Activated CD4-positive, alpha-beta T cell treated with anti-CD3 and anti-CD28 coated beads for 24 hours (primary cell): ENCODE results near the gene SNED1.
"Not testable (repeated sequence)": the region's sequence is repeated elsewhere in the genome, so short reads cannot be mapped to it uniquely, and the experiment has no call there.

Source experiments
- DNase-seq, 2 donors: peaks; one replicate each; pipeline ENCODE4 v3.0.0-alpha.2; 2020; ENCODE audit warnings: low read depth in 2 of 2

The SNED1 gene

GRCh38 chr2:240972636-240973521 is 25.5 kb upstream of the SNED1 start:
- no peak for DNase-seq

DNA sequence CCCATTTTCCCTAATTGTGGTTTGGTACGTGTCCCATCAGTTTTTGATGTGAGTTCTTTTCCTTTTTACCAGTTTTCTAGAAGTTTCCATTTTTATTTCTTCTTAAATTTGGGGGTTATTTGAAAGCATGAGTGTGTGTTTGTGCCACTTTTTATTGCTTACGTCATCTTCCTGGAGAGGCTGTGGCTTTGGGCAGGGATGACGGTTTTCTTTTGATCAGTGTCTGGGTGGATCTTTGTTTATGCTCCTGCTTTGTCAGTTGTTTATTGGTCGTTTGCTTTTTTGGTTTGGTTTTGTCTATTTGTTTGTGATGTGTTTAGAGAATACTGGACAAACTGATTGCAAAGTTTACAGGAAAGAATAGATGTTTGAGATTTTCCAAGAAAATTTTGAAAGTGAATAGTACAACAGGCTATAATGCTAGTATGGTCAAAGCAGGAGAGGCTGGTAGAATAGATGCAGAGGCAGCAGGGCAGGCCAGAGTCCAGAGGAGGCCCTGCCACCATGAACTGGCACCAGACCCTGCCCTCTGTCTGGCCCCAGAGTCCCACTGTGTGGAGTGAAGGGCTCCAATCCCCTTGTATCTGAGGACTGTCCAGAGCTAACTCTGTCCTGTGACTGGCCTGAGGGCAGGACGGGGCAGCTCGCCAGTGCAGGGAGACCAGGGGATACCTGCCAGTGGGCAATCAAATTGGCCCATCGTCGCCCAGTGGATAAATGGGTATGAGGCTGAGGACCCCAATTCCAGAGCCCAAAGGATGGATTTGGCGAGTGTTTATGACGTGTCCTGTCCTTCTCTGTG is 23.4 kb upstream of the SNED1 start:
- no peak for DNase-seq

DNA sequence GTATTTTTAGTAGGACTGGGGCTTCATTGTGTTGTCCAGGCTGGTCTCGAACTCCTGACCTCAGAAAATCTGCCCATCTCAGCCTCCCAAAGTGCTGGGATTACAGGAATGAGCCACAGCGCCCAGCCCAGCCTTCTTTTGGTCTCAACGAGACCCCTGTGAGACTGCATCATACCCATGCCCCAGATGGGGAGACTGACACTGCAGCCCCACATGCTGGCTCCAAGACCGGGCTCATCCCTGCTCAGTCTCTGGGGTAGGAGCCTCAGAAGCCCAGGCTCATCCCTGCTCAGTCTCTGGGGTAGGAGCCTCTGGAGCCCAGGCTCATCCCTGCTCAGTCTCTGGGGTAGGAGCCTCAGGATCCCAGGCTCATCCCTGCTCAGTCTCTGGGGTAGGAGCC is 22.5 kb upstream of the SNED1 start:
- not testable (repeated sequence) for DNase-seq

- DNase-seq: no peak
Observed at GRCh38 chr2:240981280-240981679, 17.1 kb upstream of the SNED1 start.

- DNase-seq: no peak
Observed at GRCh38 chr2:240981871-240982800, 16.3 kb upstream of the SNED1 start.

DNA sequence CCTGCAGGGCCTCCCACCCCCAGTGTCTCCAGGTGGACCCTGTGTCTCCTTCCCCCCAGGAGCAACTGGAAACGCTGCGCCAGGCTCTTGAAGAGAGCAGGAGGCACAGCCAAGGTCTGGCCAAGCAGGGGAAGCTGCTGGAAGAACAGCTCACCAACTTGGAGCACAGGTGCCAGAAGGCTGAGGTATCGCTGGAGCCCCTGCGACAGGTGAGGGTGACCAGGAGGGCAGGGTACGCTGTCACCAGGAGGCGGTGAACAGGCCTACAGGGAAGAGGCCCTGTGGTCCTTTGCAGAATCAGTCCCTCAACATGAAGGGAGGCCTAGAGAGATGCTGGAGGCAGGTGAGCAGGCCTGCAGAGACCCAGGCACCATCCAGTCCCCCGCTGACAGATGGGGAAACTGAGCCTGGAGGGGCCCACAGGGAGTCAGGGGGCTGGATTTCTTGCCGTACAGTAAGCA is 15.6 kb upstream of the SNED1 start:
- no peak for DNase-seq

- peak; percentile 17 for DNase-seq
Observed at GRCh38 chr2:240983361-240983995, 14.9 kb upstream of the SNED1 start.

DNA sequence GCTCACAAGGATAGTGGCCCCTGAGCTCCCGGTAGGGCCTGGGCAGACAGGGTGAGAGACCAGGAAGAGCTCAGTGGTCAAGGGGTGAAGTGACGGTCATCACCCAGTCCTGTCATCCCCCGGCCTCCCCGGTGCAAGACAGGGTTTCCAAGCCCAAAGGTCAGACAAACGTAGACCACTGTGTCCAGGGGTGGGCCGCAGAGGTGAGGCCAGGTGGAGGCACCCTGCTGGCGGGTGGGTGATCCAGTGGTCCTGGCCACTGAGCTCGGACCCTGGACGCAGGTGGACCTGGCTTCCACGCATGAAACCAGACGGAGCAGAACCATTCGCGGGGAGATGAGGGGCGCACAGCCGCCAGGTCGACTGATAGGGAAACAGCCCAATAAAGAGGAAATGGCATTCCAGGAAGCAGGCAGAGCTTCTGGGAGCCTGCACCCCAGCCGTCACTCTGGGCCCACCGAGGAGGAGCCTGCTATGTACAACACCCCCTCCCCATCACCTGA is 14.4 kb upstream of the SNED1 start:
- no peak for DNase-seq

GRCh38 chr2:240985881-240986786 is 12.3 kb upstream of the SNED1 start:
- DNase-seq: no peak

- DNase-seq: no peak
Observed at GRCh38 chr2:240986787-240987411, 11.5 kb upstream of the SNED1 start.

DNA sequence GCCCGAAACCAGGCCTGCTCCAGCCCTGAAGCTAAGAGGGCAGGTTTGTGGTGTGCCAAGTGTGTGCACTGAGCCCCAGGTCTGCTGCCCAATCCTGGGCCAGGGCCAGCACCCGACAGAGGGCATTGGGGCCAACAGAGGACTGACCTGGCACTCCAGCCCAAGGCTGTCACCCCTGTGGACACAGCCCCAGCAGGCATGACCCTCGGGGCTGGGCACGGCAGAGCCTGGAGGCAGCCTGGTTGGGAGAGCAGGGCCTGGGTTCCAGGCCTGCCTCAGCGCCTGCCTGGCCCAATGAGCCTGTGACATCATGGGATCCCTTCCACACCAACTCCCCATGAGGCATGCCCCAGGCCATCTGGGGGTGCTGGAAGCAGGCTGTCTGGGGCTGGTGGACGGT is 10.8 kb upstream of the SNED1 start:
- DNase-seq: no peak

- no peak for DNase-seq
Observed at GRCh38 chr2:240988146-240988545, 10.3 kb upstream of the SNED1 start.

GRCh38 chr2:240988571-240989271 is 9.7 kb upstream of the SNED1 start:
- no peak for DNase-seq

DNA sequence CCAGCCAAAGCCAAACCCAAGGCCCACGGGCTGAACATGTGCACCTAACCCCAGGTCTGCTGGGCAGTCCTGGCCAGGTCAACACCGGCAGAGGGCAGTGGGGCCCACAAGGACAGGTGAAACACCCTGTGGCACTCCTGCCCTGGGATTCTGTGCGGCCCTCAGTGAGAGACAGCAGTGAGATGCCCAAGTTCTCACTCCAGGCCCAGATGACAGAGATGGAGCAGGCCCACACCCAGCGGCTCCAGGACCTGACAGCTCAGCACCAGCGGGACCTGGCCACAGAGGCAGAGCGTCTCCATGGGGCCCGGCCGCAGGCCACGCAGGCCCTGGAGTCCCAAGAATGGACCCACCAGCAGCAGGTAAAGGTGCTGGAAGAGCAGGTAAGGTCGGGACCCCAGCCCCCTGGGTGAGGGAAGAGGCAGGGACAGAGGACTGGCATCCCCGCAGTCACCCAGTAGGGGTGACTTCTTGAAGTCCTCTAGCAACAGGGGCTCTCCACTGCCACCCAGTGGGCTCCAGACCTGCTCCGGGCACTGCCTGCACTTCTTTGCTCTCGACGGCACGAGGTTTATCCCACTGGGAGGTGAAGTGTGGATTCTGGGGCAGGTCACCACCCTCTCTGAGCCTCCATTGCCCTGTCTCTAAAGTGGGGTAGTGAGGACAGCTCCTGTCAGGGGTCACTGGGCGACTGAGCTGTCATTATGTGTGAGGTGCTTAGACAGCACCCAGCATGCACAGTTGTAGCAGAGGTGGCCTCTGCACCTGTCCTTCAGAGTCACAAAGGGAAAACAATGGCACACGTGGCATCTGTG is 8.8 kb upstream of the SNED1 start:
- no peak for DNase-seq

GRCh38 chr2:240990266-240990529 is 8.2 kb upstream of the SNED1 start:
- no peak for DNase-seq

DNA sequence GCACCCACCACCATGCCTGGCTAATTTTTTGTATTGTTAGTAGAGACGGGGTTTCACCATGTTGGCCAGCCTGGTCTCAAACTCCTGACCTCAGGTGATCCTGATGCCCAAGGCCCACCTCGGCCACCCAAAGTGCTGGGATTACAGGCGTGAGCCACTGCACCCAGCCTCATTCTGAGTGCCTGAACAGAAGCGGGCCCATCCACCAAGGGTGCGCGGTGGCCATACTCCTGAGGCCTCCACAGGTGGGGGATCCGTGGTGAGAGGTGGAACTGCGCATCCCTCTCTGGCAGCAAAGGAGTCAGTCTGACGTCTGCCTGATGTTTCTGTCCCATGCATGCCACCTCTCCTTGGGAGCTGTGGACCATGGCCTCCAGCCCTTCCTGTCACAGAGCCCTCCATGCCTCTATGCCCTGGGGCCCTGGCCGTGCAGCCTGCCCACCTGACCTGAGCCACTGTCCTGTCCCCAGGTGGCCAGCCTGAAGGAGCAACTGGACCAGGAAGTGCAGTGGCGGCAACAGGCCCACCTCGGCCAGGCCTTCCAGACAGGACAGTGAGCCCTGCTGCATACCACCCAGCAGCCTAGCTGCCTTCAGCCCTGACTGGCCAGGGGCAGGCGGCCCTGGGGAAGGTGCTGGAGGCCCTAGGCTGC is 7.6 kb upstream of the SNED1 start:
- DNase-seq: no peak

DNA sequence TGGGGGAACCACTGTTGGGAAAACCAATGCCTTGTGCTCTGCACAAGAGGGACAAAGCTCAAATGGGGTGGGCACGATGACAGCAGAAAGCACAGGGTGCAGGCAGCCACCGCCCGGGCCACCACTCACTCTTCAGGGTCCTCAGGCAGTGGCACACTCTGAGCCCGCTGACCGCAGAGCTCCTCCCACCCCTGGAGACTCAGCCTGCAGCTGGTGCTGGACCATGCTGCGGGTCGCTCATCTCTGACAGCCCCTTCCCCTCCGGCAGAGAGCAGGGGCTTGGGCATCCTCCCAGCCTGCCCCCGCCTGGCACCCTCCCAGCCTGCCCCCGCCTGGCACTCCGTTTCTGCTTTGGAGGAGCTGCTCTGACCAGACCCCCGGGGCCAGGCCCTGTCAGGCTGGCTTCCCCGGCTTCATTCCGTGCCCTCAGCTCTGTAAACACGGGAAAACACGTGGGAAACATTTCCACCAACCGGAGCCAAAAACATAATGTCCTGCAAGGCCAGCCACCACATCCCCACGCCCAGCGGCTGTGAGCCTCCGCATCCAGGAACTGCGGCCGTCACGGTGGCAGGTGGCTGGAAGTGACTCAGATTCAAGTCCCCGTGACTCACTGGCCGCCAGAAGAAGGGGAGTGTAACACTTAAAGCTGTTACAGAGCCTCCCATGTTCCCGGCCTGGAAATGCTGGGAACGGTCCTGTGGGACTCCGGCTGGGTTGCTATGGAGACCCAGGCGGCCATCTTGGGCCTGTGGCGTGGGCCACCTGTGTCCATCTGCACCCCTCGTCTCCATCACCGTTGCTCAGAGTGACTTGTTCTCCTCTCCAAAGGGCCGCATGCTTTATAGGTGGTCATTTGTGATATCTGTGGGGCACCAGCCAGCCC is 6.8 kb upstream of the SNED1 start:
- DNase-seq: no peak
